RCC 7860 (cell line): ENCODE results near the gene FKBP9.

ENCODE experiments used
- DNase-seq: peaks from one replicate; pipeline ENCODE4 v3.0.0-alpha.2; 2015; ENCODE audit warnings: low spot score
- FAIRE-seq: peaks from 2 replicates; lab custom pipeline; 2012; peaks lifted over from hg19 to GRCh38; lab: Jason Lieb, UNC

The FKBP9 gene

GRCh38 chr7:33054261-33054964 lies 97.2 kb downstream of the FKBP9 start:
- FAIRE-seq (peak; percentile 28), DNase-seq (no peak)

- FAIRE-seq (no peak), DNase-seq (no peak)
Observed at GRCh38 chr7:33055158-33055557, 97.9 kb downstream of the FKBP9 start.
